HG03066 (cell line): ENCODE measurements around the gene TCF25.
"Not testable (repeated sequence)": the region's sequence is repeated elsewhere in the genome, so short reads cannot be mapped to it uniquely, and the experiment has no call there.

ENCODE experiments used
- ATAC-seq: cut with Tn5 transposase; IDR thresholded peaks from one replicate; pipeline ENCODE4 v1.9.1; 2021; ENCODE audit warnings: low read depth; ENCODE audit not compliant: unreplicated experiment

TCF25 gene

DNA sequence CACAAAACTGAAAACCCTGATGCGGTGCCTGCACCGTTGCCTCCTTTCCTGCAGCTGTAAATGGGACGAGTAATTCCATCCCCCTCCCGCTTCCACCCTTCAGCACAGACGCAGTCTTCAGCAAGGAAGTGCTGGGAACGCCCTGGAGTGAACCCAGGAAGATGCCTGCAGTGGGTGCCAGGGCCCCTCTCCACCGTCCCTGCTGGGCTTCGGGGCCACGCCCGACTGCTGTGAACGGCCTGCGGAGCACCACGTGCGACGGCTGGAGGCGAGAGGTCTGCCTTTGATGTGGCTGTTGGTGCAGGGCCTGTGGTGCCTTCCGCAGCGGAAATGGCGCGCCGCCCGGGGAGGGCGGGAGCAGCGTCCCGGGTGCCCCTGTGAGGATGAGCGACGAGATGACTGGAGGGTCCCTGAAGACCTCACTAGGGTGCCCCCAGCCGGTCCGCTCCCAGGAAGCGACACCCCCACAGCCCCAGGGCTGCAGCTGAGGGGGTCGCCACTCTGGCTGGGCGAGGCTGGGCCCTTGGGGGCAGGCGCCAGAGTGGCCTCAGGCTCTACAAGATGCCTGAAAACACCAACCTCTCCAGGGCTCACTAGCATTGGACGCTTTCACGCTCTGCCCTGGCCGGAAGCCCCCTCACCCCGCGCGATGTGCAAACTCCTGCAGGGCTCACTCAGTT lies 44.5 kb downstream of the TCF25 start:
- ATAC-seq = peak; percentile 76

DNA sequence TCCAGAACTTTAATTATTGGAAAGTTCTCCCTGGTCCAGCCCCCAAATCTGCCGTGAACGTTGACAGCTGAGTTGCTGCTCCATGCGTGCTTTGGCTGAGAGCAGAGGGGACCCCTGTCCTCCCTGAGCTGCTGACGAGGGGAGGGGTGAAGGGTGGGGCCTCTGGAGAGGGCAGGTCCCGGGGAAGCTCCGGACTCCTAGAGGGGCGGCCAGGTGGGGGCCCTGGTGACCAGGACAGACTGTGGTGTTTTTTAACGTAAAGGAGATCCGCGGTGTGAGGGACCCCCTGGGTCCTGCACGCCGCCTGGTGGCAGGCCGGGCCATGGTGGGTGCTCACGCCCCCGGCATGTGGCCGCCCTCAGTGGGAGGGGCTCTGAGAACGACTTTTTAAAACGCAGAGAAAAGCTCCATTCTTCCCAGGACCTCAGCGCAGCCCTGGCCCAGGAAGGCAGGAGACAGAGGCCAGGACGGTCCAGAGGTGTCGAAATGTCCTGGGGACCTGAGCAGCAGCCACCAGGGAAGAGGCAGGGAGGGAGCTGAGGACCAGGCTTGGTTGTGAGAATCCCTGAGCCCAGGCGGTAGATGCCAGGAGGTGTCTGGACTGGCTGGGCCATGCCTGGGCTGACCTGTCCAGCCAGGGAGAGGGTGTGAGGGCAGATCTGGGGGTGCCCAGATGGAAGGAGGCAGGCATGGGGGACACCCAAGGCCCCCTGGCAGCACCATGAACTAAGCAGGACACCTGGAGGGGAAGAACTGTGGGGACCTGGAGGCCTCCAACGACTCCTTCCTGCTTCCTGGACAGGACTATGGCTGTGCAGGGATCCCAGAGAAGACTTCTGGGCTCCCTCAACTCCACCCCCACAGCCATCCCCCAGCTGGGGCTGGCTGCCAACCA lies 45.3 kb downstream of the TCF25 start, which contains the start of gene MC1R:
Gene MC1R (plus strand): TSS at position 410 of the 895 bp plus-strand sequence. CDS start 397 bp downstream, at position 807.
- no peak for ATAC-seq

DNA sequence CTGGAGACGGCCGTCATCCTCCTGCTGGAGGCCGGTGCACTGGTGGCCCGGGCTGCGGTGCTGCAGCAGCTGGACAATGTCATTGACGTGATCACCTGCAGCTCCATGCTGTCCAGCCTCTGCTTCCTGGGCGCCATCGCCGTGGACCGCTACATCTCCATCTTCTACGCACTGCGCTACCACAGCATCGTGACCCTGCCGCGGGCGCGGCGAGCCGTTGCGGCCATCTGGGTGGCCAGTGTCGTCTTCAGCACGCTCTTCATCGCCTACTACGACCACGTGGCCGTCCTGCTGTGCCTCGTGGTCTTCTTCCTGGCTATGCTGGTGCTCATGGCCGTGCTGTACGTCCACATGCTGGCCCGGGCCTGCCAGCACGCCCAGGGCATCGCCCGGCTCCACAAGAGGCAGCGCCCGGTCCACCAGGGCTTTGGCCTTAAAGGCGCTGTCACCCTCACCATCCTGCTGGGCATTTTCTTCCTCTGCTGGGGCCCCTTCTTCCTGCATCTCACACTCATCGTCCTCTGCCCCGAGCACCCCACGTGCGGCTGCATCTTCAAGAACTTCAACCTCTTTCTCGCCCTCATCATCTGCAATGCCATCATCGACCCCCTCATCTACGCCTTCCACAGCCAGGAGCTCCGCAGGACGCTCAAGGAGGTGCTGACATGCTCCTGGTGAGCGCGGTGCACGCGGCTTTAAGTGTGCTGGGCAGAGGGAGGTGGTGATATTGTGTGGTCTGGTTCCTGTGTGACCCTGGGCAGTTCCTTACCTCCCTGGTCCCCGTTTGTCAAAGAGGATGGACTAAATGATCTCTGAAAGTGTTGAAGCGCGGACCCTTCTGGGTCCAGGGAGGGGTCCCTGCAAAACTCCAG lies 46.4 kb downstream of the TCF25 start:
- ATAC-seq = no peak

DNA sequence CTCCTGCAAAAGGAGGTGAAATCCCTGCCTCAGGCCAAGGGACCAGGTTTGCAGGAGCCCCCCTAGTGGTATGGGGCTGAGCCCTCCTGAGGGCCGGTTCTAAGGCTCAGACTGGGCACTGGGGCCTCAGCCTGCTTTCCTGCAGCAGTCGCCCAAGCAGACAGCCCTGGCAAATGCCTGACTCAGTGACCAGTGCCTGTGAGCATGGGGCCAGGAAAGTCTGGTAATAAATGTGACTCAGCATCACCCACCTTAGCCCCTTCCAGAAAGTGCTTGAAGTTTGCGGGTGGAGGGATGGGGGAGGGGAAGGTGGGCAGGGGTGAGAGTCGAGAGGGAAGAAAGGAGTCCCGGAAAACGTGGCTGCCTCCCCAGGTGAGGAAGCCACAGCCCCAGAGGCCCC lies 47.3 kb downstream of the TCF25 start:
- no peak for ATAC-seq

DNA sequence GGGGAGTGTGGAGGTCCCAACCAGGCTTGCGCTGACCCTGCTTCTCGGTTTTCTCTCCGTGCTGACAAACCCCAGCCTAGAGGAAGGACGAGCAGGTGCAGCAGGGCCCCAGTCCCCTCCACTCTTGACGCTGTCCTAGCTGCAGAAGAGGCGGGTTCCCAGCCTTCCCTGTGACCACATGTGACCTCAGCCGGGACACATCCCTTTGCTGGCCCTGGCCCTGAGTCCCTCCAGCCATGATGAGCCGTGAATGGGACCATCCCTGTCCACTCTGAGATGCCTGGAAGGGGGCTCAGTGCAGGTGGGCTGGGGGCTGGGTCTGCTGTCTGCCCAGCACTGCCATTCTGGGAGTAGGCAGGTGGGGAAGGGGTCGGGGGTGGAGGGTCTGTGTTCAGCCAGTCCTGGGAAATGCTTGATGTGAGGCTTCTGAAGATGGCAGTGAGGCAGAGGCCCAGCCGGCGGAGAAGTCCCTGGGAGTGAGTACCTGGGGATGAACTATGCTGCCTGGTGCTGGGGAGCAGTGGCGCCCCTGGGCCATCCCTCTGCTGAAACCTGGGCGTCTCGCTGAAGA lies 47.8 kb downstream of the TCF25 start:
- ATAC-seq = no peak

DNA sequence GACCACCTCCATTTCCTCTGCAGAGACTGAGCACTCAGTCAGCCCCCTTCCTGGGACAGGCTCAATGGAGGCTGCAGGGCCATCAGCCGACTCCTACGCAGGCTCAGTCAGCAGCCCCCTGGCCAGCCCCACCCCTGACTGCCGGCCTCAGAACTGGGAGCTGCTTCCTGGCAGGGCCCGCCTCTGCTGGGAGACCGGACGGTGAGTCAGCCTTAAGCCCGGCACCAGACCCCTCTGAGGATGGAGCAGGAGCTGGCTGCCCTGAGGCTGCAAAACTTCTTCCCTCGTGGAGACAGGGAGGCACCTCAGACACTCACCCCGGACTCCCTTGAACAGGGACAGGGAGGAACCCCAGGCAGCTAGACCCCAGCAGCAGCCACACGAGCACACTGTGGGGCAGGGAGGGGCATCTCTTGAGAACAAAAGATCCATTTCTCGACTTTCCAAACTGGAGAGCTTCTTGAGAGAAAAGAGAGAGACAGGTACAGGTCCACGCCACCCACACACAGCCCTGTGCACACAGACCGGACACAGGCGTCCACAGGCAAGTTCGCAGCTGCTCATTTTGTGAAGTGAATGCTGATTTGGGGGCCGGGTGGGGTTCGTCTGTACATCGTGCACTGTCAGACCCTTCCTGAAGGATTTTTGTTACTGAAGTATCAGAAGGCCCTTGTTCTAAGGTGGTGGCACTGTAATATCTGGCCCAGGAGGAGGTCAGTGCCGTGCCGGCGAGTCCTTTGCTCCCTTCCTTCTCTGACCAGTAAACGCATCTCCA lies 48.5 kb downstream of the TCF25 start:
- no peak for ATAC-seq

DNA sequence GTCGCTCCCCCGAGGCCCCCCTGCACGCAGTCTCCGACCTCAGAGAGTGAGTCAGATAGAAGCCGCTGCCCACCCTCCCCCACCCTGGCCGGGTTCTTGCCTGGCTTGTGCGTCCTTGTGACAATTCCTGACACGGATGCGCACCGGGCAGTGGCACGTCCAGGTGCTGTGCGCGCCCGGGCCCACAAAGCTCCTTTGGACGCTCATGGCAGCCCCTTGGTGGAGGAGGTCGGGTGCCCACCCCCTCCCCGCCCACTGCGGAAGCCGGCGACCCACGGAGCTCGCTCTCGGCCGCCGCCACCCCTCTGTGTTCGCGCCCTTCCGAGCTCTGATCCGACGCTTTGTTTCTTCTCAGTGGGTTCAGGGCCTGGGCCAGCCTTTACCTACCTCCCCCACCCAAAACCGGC lies 49.1 kb downstream of the TCF25 start:
- no peak for ATAC-seq

DNA sequence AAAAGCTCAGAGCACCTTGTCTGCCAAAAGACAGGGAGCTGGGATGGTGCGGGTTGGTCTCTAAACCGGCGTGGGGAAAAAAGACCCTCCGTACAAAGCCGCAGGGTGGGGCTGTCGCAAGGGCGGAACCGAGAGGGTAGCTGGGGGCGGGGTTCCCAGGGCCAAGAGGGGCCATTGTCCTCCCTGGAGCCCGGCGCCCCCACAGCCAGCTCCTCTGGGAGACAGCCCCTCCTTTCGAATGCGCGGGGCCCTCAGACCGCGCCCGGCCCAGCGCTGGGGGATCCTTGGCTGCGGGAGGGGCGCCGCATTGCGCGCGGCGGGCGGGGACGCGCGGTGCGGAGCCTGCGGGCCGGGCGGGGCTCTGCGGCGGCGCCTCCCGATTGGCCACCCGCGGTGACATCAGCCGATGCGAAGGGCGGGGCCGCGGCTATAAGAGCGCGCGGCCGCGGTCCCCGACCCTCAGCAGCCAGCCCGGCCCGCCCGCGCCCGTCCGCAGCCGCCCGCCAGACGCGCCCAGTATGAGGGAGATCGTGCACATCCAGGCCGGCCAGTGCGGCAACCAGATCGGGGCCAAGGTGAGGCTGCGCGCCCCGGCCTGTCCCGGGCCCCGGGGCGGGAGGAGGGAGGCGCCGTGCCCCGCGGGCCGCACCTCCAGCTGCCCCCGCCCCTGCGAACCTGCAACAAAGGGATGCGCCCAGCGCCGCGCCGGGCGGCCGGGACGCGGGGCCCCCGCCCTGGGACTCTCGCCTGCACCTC lies 49.7 kb downstream of the TCF25 start, which contains the start of gene TUBB3:
Gene TUBB3 (plus strand): TSS at position 459 of the 756 bp plus-strand sequence. CDS start 60 bp downstream, at position 519.
- ATAC-seq = no peak

DNA sequence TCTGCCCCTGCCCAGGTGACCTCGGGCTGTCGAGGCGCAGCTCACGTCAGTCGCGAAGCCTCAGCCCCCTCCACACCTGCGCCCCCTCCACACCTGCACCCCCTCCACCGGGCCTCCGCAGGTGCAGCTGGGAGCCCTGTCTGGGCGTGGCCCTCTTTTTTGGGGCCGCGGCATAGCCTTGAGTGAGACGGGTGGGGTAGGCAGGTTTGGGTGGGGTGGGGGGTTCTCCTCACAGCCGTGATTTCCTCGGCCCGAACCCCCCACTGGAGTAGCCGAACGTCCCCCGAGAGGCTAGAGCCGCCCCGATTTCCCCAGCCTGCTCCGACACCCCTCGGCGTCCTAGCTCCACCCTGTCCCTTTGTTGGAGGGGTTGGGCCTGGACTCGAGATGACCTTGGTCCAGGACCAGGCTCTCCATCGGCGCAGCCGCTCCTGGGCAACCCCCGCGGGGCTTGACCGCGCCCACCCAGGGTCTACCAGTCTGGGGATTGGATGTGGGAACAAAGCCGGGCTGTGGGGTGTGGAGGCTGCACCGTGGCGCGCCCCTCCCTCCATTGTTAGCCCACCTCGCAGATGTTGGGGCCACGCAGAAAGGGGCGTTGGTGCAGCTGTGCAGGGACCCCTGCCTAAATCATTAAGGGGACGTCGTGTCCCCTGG lies 50.4 kb downstream of the TCF25 start:
- ATAC-seq = no peak

DNA sequence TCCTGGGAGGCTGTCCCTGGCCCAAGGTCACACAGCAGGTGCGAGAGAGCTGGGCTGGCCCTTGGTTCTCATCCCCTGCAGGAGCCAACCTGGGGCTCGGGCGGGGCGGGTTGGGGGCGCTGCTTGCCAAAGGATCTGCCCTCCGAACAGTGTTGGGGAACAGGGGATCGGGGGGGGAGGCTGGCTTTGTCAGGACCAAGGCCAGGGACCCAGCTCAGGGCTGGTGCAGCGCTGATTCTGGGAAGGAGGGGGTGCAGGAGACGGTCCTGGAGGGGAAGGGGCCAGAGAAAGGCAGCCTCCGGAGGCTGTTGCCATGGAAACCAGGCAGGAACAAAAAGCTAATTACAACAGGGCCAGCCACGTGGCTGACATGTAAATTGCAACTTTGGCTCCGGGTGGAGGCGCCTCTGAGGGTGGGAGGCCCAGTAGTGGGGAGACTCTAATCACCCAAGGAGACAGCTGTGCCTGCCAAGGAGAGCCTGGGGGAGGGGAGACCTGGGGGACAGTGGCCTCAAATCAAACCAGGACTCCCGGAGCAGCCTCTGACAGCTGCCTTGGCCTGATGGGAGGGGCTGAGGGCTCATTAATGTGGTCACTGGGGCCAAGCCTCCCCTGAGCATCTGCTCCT lies 51.0 kb downstream of the TCF25 start:
- ATAC-seq = no peak

DNA sequence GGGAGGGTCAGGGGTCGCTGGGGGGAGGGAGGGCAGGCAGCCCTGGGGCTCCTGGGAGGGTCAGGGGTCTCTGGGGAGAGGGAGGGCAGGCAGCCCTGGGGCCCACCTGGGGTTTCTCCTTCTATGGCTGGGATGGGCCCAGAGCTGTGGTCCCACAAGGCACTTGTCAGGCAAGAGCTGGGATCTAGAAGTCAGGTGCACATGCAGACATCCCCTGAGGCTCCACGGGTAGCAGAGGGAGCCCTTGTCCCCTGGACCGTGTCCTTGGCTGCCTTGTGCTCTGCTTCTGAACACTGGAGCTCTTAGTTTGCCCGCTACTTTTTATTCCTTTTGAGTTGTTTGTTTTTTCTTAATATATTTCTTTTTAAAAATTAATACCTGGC lies 51.5 kb downstream of the TCF25 start:
- no peak for ATAC-seq

DNA sequence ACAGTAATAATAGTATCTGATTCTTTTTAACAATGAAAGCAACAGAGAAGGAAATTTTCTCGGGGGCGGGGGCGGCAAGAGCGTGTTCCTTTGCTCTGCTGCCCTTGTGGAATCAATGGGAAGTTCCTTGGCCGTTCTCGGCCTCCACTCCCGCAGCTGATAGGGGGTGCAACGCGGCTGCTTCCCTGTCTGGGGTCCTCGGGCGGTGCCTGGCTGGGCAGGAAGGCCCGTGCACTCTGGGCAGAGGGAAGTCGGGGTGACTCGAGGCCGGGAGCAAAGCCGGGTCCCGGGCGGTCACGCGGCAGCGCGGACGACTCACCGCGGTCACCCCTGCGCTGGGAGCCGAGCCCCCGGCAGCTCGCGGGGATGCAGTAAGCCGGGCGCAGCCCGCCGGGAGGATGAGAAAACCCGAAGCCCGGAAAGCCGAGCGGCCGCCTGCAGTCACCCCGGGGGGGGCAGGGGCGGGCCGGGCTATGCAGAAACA lies 52.2 kb downstream of the TCF25 start:
- no peak for ATAC-seq

DNA sequence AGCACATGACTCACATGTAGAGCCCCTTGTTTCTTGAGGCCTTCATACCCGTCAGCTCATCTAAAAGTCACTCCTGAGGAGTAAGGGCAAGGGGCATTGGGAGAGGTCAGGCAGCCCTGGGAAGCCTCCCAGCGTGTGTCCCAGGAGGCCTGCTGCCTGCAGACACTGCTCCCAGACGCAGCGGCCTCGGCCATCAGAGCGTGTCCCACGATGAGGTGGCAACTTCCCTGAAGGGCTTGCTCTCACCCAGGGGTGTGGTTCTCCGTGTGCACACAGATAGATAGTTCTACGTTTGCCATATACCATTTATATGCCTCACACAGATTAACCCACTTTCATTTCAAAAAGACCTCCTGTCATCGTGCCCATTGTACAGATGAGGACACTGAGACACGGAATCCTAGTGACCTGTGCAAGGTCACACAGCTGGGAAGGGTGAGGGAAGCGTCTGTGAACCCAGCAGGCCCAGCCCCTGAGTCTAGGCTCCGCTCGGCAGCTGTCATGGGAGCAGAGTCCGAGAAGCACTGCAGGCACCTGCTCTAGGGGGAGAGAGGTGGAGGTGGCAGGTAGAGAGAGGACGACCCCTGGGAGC lies 58.0 kb downstream of the TCF25 start:
- no peak for ATAC-seq

DNA sequence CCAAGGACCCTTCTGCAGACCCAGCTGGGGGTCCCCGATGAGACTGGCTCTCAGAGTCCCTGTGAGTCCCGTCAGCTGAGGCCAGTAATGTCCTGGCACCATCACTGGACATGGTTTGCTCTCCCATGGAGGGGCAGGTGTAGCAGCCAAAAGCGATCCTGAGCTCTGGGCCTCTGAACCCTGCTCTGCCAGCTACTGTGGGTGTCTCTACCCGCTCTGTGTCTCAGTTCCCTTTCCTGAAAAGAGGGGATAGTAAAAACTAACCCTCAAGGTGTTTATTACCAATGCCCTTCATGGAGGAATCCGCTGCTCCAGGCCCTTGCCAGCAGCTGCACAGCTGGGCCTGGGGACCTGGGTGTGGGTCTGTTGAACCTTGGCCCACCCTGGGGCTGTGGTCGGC lies 58.6 kb downstream of the TCF25 start:
- ATAC-seq = no peak

DNA sequence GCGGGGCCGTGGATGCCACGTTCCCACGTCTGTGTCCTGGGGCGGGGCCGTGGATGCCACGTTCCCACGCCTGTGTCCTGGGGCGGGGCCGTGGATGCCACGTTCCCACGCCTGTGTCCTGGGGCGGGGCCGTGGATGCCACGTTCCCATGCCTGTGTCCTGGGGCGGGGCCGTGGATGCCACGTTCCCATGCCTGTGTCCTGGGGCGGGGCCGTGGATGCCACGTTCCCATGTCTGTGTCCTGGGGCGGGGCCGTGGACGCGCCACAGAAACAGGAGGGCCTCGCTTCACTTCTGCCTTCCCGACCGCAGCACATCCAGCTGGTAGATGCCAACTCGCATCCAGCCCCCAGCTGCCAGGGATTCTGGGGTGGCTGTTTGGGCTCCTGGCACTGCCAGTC lies 60.6 kb downstream of the TCF25 start:
- not testable (repeated sequence) for ATAC-seq

DNA sequence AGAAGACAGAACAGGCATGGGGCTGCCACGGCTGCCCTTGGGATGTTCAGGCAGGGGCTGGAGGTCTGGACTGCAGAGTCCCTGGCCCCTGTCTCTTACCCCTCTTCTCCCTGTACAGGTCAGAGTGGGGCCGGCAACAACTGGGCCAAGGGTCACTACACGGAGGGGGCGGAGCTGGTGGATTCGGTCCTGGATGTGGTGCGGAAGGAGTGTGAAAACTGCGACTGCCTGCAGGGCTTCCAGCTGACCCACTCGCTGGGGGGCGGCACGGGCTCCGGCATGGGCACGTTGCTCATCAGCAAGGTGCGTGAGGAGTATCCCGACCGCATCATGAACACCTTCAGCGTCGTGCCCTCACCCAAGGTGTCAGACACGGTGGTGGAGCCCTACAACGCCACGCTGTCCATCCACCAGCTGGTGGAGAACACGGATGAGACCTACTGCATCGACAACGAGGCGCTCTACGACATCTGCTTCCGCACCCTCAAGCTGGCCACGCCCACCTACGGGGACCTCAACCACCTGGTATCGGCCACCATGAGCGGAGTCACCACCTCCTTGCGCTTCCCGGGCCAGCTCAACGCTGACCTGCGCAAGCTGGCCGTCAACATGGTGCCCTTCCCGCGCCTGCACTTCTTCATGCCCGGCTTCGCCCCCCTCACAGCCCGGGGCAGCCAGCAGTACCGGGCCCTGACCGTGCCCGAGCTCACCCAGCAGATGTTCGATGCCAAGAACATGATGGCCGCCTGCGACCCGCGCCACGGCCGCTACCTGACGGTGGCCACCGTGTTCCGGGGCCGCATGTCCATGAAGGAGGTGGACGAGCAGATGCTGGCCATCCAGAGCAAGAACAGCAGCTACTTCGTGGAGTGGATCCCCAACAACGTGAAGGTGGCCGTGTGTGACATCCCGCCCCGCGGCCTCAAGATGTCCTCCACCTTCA lies 61.5 kb downstream of the TCF25 start:
- ATAC-seq = no peak
